K562 (cell line): ENCODE measurements around the gene PDCL3. TPM values are rescaled to one million over a fixed set of nuclear protein-coding genes. Genes with fewer than 3 reads are reported as not detected.

ENCODE experiments used
- ATAC-seq: fragments of 200-7000 bp; cut with Tn5 transposase; 3 replicates; pipeline ENCODE4 v1.9.1; 2020; ENCODE audit warnings: moderate library complexity
- BruUV-seq: library from RNA; stranded (reverse); fragments of 400-500 nt; replicated peaks from 2 replicates; lab custom pipeline; 2021; lab: Mats Ljungman, UMichigan
- CTCF ChIA-PET: fragments of 300-600 bp; formaldehyde crosslinking; extraction: SDS; loops from one replicate; lab custom pipeline; 2021; ENCODE audit warnings: low intra/inter-chr PET ratio; lab: Yijun Ruan, JAX
- POLR2A ChIA-PET: fragments of 300-600, 350-650 bp; sonication (Branson Sonifier 250); formaldehyde crosslinking; extraction: SDS; loops from one replicate; lab custom pipeline; 2021; ENCODE audit warnings: antibody characterized with exemption, inconsistent platforms; lab: Yijun Ruan, JAX
- DNase-seq, 4 experiments: peaks; one replicate each; pipeline versions ENCODE4 v3.0.0 to v3.0.0-alpha.2; 2011 to 2018; ENCODE audit warnings: low spot score in 3 of 4, mixed read lengths in 3 of 4; ENCODE audit errors: extremely low read depth in 1 of 4
- FAIRE-seq: peaks from 2 replicates; lab custom pipeline; 2011; peaks lifted over from hg19 to GRCh38; lab: Jason Lieb, UNC
- H2AFZ ChIP-seq: 2 replicates; pipeline ENCODE4 v1.6.0; 2011; ENCODE audit warnings: low read depth, low read length, control low read depth, inconsistent platforms
- H3K27ac ChIP-seq: fragments of 200-600 bp; 3 replicates; pipeline ENCODE4 v1.8.0; 2011; ENCODE audit warnings: low read depth, mild to moderate bottlenecking, control low read depth, inconsistent platforms, low read length, moderate library complexity, mixed read lengths; ENCODE audit errors: extremely low read depth
- H3K27me3 ChIP-seq, 2 experiments: fragments of 300-600 bp in 1 of 2; 2 replicates in 1 of 2; 3 replicates in 1 of 2; pipeline versions ENCODE4 v1.6.0 to v1.8.0; 2011; ENCODE audit warnings: inconsistent platforms in 2 of 2, low read length in 2 of 2, mild to moderate bottlenecking in 1 of 2, mixed read lengths in 1 of 2, moderate library complexity in 1 of 2; ENCODE audit not compliant: control insufficient read depth in 2 of 2, insufficient read depth in 2 of 2
- H3K36me3 ChIP-seq: fragments of 300-600 bp; 3 replicates; pipeline ENCODE4 v1.8.0; 2011; ENCODE audit warnings: mild to moderate bottlenecking, low read length, inconsistent platforms; ENCODE audit not compliant: control insufficient read depth, insufficient read depth
- H3K4me1 ChIP-seq, 2 experiments: fragments of 200-600 bp in 1 of 2; replicated peaks in 1 of 2; 2 replicates in 1 of 2; 3 replicates in 1 of 2; pipeline versions ENCODE4 v1.5.1 to v1.8.0; 2011; ENCODE audit warnings: inconsistent platforms in 2 of 2, low read length in 2 of 2, mild to moderate bottlenecking in 1 of 2, mixed read lengths in 1 of 2, moderate library complexity in 1 of 2; ENCODE audit not compliant: control insufficient read depth in 2 of 2, insufficient read depth in 2 of 2
- H3K4me2 ChIP-seq: 2 replicates; pipeline ENCODE4 v1.6.1; 2011; ENCODE audit warnings: low read length, control low read depth, inconsistent platforms, mixed read lengths; ENCODE audit not compliant: insufficient read depth
- H3K4me3 ChIP-seq: fragments of 200-600 bp; sonication (generic), shearing (Covaris generic); 2 replicates; pipeline ENCODE4 v1.5.1; 2016; ENCODE audit warnings: control low read depth, inconsistent platforms
- H3K79me2 ChIP-seq: fragments of 200-600 bp; 3 replicates; pipeline ENCODE4 v1.8.0; 2011; ENCODE audit warnings: low read length, inconsistent platforms; ENCODE audit not compliant: control insufficient read depth, insufficient read depth
- H3K9ac ChIP-seq, 2 experiments: 2 replicates each; pipeline versions ENCODE4 v1.6.0 to v1.6.1; 2011; ENCODE audit warnings: low read depth in 2 of 2, low read length in 2 of 2, control low read depth in 1 of 2, inconsistent platforms in 1 of 2, mild to moderate bottlenecking in 1 of 2, mixed read lengths in 1 of 2; ENCODE audit not compliant: insufficient read depth in 1 of 2
- H3K9me1 ChIP-seq: one replicate; pipeline ENCODE4 v1.6.0; 2011; ENCODE audit warnings: inconsistent platforms, mild to moderate bottlenecking, low read length, moderate library complexity; ENCODE audit not compliant: control insufficient read depth, insufficient read depth
- H3K9me3 ChIP-seq: replicated peaks from 2 replicates; pipeline ENCODE4 v1.5.1; 2011; ENCODE audit warnings: low read depth, low read length, inconsistent platforms; ENCODE audit not compliant: control insufficient read depth, insufficient read depth
- H4K20me1 ChIP-seq: replicated peaks from 2 replicates; pipeline ENCODE4 v1.6.1; 2011; ENCODE audit warnings: low read length, inconsistent platforms, mixed read lengths; ENCODE audit not compliant: control insufficient read depth, insufficient read depth
- EGR1 ChIP-seq: fragments of 450-650 bp; conservative IDR thresholded peaks from 2 replicates; pipeline ENCODE4 v1.6.1; 2017; ENCODE audit warnings: mild to moderate bottlenecking
- EP300 ChIP-seq: IDR thresholded peaks from 2 replicates; pipeline ENCODE4 v1.6.1; 2012; ENCODE audit warnings: low read length, improper control_type of control experiment
- TRIM25 ChIP-seq: fragments of 450-650 bp; IDR thresholded peaks from 2 replicates; pipeline ENCODE4 v1.7.0; 2016; ENCODE audit warnings: borderline replicate concordance
- WGBS: fragments of 100-300 bp; shearing (Covaris generic); methylation state at CpG from one replicate; pipeline ENCODE4 v1.1.6; 2016; ENCODE audit warnings: low coverage, mixed read lengths; ENCODE audit not compliant: insufficient coverage; ENCODE audit errors: missing lambda C conversion rate; 5-methylcytosine and 5-hydroxymethylcytosine counted together
- in situ Hi-C: fragments of 300-500 bp; cut with MboI; formaldehyde crosslinking; loops from 4 replicates; pipeline ENCODE4 v1.15.0; 2018; ENCODE audit warnings: inconsistent platforms, mixed read lengths
- intact Hi-C: fragments of 100-400 bp; cut with micrococcal nuclease; formaldehyde crosslinking; loops from 2 replicates; pipeline ENCODE4 v1.14.2; 2022
- polyA plus RNA-seq, 8 experiments: library from polyadenylated mRNA; depleted of rRNA in 4 of 8; stranded (reverse) in 5 of 8; unstranded in 3 of 8; fragments of >200 nt; fragmentation: Nextera tagmentation in 2 of 8; fragmentation: Illumina TruSeq in 1 of 8; extraction: Ambion mirVana in 2 of 8; extraction: Trizol in 1 of 8; gene quantifications; 2 replicates each; pipeline versions ENCODE4 v1.2.1 to v1.2.3, GENCODE V29; 2011 to 2014; ENCODE audit warnings: inconsistent platforms in 1 of 8, missing spikeins in 1 of 8
- total RNA-seq, 7 experiments: library from RNA; depleted of rRNA in 6 of 7; stranded (reverse); fragments of >200 nt in 6 of 7; fragmentation: Illumina TruSeq in 2 of 7; extraction: Trizol in 2 of 7; gene quantifications; 2 replicates each; pipeline versions ENCODE4 v1.2.1 to v1.2.3, GENCODE V29; 2011 to 2021; ENCODE audit warnings: low replicate concordance in 1 of 7

The PDCL3 gene
- total and polyA plus RNA-seq, 9 of the 15 experiments (the other 6 are each of a cell fraction or from before 2014, with no cell fraction given): 16.6 to 76.7 (median 26.9) TPM

DNA sequence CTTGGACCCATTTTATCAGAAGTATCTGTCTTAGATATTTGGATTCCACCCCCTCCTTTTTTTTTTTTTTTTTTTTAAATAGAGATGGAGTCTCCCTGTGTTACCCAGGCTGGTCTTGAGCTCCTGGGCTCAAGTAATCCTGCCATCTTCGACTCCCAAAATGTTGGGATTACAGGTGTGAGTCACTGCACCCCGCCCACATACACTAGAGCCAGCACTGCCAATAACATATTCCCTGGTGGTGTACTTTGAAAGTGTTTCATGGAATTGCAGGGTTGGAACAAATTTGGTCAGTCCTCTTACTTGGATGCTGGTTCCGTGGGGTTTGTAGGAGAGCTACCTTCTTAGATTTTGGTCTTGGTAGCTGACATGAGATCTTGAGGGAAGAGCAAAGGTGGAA, 15.0 kb downstream of the PDCL3 start:
- intact Hi-C loops: no loop called here
- BruUV-seq: no TSS peak
- POLR2A ChIA-PET: interaction anchor here (1.6 kb wide), 1 partner anchor 14 kb away, joined by 4 read pairs; no protein-coding TSS in a partner anchor

More for the DNA sequence above, 15.0 kb downstream of the PDCL3 start:
- Histone ChIP-seq H3K27ac (no peak overlapping the region), H3K9ac (no peak overlapping the region), H4K20me1 (no peaks in the 10 kb centered on the region), H3K36me3 (peaks cover 17% of the 10 kb centered on the region; the same call in 2 of the 3 replicates), H3K27me3 (no peaks in the 10 kb centered on the region), H3K4me2 (no peak overlapping the region), H3K9me3 (no peaks in the 10 kb centered on the region), H3K4me1 (no peaks in the 10 kb centered on the region), H3K79me2 (no peaks in the 10 kb centered on the region), H2AFZ (no peak overlapping the region), H3K9me1 (no peaks in the 10 kb centered on the region), H3K4me3 (no peak overlapping the region)
- in situ Hi-C loops: no loop called here
- DNase-seq (peak in 2 of 4 experiments; percentile 31 to 34), ATAC-seq (no peak), FAIRE-seq (no peak)
- TF ChIP-seq TRIM25 (no peak), EGR1 (peak; percentile 38; the same call in 1 of the 2 replicates), EP300 (no peak)
- CTCF ChIA-PET: no interaction called here
- 65% methylated on average over 3 of the region's 3 CpGs for WGBS
